ENCODE measurements around the gene NRBF2.
"Not testable (repeated sequence)": the region's sequence is repeated elsewhere in the genome, so short reads cannot be mapped to it uniquely, and the experiment has no call there.

Gene NRBF2

DNA sequence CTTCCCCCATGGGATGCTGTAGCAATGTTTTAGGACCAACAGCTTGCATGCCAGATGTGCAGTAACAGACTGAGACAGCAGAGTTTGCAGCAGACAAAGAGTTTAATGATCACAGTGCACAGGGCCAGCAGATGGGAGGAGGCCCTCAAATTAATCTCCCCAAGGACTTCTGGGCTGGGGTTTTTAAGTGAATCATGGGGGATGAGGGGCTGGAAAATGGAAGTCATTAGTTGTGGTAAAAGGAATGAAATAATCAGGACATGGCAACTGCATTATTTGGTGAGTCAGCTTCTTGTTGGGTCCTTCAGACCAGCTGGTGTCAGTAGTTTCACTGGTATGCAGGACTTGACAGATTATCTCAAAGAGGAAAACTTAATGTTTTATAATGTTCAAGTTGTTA, 12.6 kb upstream of the NRBF2 start:
- no peak for DNase-seq

DNA sequence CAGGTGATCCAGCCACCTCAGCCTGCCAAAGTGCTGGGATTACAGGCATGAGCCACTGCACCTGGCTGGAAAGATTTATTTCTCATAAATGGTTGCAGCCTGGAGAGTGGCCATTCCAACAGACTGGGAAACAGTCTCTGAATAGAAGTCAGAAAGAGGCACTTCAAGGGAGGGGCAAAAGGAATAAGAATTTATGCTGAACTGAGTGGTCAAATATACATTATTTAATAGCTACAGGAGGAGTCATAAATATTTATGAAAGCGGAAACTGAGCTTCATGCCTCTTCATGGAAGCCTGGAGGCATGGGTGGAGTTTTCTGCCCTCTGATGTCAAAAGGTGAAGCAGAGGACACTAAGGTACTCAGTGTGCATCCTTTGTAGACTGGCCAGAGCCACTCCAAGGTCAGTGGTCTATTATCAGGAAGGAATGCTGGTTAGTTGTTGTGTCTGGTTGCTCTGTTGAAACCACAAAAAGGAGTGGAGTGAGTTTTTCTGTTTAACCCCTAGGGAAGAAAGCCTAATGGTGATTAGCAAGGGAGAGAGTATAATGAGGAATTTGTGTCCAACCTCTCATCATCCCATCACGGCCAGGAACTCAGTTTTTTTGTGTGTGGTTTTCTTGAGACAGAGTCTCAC, 9.3 kb upstream of the NRBF2 start:
- DNase-seq: no peak

DNA sequence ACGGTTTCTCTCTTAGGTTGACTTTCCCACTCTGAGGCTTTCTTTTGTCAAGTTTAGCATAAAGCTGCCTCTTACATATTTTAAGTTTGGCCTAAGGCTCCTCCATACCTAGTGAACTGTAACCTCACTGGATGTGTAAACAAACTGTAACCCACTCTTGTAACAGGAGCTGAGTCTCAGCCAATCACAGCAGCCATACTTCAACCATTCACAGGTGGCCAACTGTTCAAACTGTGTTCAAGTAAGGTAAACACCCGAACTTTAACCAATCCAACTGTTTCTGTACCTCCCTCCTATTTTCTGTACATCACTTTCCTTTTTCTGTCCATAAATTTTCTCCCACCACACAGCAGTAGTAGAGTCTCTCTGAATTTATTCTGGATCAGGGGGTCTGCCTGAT, 7.7 kb upstream of the NRBF2 start:
- no peak for DNase-seq

DNA sequence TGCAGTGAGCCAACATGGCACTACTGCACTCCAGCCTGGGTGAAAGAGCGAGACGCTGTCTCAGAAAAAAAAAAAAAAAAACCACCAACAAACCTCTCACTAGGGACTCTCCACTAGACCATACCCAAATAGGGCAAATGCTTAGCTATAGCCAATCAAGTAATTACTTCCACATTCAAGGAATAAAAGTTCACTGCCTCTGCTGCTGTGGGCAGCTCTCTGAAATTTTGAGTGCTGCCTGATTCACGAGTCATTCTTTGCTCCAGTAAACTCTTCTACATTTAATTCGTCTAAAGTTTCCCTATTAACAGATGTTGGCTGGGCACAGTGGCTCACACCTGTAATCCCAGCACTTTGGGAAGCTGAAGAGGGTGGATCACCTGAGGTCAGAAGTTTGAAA, 4.7 kb upstream of the NRBF2 start:
- DNase-seq: no peak

DNA sequence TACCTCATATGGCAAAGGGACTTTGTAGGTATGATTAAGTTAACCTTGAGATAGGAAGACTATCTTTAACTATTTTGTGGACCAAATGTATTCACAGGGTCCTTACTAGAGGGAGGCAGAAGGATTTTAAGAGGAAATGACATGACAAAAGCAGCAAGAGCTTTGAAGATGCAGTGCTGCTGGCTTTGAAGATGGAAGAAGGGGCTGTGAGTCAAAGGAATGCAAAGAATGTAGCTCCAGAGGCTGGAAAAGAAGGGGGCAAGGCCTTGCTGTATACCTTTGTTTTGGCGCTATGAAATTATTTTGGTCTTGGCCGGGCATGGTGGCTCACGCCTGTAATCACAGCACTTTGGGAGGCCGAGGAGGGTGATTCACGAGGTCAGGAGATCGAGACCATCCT, 3.2 kb upstream of the NRBF2 start:
- DNase-seq: no peak

DNA sequence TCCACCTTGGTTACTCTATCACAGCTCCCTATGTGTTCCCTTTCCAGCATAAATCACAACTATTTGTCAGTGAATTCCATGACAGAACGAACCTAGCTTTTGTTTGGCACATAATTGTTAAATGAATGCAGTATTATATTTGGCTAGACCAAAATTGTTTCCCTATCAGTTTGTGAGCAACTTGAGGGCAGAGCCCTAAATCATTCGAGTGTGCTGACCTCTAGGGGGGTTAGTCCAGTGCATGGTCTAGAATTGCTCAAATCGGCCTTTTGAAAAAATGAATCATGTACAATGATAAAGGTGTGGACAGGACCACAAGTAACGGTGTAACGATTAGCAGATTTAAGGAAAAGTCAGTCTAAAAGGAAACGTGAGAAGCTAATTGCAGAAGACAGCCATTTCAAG, 475 bp upstream of the NRBF2 start:
- no peak for DNase-seq

DNA sequence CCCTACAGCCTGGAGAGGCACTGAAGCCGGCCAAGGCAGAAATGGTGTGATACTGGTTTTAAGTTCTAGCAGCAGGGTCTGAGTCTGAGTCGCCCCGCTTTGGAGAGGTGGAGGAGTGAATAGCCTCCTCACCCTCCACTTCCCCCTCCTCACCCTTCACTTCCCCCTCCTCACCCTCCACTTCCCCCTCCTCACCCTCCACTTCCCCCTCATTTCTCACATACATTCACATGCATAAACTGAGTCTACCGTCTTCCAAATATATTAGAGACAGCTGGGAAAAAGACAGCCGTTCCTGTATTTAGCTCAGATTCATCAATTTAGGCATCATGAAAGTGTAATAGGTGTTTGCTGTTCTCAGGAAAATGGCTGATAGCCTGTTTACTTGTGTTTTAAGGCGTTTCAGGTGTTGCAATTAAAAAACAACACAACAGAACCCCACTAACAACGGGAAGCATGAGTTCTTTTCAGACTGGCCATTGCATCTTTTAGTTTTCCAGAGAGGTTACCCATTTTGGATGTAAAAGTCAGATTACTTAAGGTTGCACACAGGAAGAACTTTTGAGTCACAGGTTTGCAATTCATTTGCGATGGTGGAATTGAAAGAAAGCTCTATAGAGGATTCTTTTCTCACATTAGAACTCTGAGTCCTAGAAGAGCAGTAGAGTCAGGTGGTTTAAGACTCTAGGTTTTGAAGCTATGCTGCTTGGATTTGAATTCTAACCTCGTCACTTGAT, 861 bp downstream of the NRBF2 start:
- peak; percentile 10 for DNase-seq

DNA sequence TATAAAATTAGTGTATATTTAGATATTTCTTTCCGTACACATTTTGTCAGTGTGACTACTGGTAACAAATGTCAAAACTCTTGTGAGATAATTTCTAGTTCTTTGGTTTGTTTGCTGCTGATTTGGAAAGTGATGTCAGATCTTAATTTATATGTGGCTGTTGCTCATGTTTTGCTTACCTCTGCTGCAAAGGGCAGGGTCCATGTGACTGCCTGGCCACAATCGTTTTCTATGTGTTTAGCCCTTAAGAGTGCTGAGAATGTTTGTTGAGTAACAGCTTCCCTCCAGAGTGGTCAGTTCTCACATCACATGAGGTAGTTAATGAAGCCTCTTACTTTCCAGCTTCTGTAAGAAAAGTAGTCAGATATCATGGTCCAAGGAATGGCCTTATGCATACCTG, 4.2 kb downstream of the NRBF2 start:
- DNase-seq: no peak

DNA sequence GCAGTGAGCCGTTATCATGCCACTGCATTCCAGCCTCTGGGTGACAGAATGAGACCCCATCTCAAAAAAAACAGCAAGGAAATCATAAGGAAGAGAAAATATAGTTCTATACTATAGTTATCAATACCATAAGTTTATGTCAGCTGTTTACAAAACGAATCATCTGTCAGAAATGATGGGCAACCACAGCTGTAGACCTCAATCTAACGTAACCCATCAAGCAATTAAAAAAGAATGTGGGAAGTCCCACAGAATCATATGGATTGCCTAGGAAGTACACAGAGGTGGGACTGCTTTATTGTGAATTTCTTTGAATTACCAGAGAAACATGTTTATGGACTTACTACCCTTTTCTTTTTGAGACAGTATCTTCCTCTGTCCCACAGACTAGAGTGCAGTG, 6.9 kb downstream of the NRBF2 start:
- no peak for DNase-seq

DNA sequence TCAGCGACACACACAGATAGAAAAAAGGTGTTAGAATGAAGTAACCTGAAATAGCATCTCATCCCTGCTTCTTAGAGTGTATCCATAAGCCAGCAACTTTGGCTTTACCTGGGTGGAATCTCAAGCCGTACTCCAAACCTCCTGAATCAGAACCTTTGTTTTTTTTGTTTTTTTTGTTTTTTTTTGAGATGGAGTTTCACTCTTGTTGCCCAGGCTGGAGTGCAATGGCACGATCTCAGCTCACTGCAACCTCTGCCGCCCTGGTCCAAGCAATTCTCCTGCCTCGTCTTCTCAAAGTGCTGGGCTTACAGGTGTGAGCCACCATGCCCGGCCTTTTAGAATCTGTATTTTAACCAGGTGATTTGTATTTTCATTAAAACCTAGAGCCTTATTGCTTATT, 9.0 kb downstream of the NRBF2 start:
- no peak for DNase-seq

DNA sequence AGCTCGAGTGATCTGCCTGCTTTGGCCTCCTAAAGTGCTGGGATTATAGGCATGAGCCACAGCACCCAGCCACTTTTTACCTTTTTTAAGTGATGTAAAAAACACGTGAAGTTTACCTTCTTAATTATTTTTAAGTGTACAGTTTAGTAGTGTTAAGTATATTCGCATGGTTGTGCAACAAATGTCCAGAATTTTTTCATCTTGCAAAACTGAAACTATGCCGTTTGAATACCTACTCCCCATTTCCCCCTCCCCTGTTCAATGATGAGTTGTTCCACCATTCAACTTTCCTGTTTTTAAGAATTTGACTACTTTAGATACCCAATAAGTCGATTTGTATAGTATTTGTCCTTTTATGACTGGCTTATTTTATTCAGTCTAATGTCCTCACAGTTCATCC, 10.9 kb downstream of the NRBF2 start:
- DNase-seq: no peak

DNA sequence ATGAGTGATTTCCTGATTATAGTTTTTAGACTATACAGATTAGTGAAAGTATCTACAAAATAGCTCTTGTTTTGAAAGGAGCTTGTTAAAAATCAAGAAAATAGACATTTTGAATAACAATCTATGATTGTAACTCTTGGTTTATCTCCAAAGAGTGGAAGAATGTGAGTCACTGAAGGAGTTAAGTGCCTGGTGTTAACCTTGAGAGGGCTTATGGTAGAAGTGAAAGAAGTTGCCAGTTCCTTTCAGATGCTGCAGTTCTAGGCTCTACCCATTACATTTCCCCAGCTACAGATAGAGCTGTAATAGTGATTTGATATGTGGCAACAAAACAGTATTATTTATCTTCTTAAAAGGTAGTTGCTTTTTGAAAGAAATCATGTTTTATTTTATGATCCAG, 12.7 kb downstream of the NRBF2 start:
- DNase-seq: no peak

DNA sequence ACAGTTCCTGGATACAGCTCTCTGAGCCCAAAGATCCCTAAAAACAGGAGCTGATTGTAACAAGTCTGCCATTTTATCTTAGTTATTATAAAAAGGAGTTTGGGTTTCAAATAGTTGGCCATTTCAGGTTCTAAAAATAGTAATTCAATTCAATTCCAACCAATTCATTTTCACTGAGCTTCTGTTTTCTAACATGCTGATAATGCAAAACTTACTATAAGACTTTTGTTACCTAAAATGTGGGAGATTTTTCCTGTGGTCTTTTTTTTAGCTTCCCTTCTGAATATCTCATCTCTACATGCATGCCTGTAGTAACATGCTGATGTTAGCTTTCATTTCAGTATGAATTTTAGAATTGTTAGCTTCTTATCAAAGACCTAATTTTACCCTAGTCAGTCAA, 13.4 kb downstream of the NRBF2 start:
- DNase-seq: no peak

DNA sequence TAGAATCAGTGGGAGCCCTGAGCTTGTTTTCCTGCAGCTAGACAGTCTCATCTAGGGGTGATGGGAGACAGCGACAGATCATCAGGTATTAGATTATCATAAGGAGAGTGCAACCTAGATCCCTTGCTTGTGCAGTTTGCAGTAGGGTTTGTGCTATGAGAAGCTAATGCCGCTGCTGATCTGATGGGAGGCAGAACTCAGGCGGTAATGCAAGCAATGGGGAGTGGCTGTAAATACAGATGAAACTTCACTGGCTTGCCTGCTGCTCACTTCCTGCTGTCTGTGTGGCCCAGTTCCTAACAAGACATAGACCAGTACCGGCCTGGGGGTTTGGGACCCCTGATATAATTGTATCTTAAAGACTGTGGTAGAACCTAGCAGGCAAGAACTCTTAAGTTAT, 17.6 kb downstream of the NRBF2 start:
- DNase-seq: no peak

DNA sequence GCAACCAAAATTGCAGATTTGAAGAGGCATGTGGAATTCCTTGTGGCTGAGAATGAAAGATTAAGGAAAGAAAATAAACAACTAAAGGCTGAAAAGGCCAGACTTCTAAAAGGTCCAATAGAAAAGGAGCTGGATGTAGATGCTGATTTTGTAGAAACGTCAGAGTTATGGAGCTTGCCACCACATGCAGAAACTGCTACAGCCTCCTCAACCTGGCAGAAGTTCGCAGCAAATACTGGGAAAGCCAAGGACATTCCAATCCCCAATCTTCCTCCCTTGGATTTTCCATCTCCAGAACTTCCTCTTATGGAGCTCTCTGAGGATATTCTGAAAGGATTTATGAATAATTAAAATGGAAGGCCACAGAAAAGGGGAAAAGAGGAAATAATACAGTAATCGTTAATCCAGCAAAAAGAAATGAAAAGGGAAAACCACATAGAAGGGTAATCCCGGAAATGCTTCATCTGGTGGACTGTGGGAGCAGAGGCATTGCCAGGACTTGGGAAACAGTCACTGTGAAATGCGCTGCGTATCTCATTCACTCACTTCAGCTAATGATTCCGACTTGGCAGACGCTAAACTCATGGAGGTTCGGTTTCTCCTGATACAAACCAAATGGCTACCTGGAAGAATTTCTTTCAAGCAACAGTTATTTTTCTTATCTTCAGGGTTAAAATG, 20.9 kb downstream of the NRBF2 start:
- not testable (repeated sequence) for DNase-seq

DNA sequence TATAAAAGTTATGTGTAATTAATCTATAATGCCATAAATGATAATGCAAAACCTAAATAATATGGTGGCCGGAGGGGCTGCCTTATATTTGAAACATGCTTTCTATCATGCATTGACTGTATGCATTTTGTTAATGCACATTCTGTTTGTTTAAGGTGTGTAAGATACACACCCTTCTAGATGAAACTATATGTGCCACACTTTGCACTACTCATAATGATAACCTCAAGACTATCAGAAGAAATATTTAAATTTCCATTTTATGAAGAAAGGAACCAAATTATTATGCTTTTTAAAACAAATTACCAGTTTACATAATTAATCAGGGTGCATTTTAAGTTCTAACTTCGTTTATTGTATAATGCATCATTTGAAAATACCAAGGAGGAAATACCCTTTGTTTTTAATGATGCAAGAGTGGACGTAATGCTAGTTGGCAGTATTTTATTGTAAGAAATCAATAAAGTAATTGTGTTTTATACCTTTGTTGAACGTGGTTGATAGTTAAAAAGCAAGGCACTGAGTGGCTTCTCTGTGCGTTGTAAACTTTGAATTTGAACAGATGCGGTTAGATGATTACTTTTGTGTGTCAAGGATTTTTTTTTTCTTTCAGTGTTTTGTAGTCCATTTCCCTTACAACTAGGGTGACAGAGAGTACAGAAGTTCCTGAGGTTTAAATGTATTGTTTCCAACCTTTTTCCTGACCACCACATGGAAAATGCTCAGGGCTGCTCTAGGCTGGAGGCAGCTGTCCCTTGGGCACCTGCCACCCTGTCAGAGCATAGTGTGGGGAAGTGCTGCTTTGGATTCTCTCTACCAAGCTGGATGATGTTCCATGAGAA, 21.6 kb downstream of the NRBF2 start:
- no peak for DNase-seq

DNA sequence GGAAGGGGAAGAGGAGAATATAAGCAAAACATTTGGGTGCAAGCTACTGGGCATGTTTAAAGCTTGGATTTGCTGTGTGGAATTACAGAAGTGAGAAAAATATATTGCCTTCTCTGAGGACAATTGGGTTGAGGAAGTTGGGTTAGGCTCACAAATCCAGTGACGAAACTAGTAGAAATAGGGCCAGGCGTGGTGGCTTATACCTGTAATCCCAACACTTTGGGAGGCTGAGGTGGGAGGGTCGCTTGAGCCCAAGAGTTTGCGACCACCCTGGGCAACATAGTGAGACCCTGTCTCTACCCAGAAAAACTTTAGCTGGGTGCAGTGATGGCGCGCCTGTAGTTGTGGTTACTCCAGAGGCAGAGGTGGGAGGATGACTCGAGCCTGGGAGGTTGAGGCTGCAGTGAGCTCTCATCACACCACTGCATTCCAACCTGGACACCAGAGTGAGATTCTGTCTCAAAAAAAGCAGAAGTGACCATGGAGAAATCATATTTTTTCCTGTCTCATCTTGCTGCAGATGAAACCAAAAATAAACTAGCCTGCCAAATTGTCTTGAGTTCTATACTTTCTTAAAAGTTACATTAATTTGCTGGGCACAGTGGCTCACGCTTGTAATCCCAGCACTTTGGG, 22.4 kb downstream of the NRBF2 start:
- no peak for DNase-seq

DNA sequence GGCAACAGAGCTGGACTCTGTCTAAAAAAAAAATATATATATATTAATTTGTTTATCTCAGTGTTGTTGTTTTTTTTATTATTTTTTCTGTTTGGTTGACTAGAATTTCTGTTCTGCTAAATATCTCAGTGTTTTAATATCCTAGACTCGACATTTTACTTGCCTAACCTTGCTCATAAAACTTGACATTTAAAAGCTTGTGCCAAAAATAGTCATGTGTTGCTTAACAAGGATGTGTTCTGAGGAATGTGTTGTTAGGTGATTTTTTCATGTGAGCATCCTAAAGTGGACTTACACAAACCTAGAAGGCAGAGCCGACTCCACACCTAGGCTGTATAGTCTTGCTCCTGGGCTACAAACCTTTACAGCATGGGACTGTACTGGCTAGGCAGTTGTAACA, 23.1 kb downstream of the NRBF2 start:
- DNase-seq: no peak

DNA sequence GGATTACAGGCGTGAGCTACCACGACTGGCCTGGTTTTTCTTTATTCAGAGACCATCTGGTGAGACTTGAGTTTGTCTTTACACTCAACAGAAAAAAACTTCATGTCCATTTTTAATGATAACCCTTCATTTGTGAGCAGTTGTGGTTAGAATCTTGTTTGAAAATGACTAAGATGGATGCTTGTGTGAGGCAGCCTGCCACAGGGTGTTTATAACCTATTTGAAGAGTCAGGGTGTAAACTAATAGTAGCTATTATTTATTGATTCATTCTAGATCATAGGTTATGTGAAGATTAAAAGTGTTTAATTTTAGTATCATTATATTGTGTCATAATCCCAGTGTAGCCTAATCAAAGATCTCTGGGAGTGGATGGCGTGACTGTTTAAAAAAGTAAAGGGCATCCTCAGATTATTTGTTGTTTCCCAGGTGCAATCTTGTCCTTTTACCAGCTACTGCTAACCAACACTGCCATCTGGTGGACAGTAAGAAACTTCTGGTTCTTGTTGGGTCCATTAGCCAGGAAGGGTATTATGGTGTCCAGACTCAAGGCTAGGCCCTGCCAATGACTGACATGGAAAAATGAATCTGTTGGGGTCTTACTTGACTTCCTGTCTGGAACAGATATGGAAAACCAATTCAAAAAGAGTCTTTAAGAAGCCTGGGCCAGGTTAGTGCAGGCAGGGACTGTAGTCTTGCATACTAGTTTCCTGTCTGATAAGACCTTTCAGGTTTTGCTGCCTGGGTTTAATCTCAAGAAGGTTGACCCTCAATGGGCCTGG, 24.9 kb downstream of the NRBF2 start:
- DNase-seq: peak; percentile 77

DNA sequence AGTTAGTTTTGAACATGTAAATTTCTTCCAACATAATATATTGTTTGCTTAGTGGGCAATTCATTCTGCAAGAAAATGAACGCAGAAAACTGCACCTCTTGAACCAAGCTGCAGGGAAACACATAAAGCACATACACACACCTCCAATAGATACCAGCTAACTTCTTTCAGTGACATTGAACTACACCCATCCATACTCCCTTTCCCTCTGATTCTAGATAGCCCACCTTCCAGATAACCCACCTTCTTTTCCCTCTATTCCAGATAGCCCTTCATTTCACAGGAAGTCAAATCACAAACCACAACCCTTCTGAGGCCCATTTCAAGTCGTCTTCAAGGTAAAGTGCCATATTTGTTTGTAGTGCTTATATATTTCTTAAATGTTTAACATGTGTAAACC, 28.5 kb downstream of the NRBF2 start:
- no peak for DNase-seq

DNA sequence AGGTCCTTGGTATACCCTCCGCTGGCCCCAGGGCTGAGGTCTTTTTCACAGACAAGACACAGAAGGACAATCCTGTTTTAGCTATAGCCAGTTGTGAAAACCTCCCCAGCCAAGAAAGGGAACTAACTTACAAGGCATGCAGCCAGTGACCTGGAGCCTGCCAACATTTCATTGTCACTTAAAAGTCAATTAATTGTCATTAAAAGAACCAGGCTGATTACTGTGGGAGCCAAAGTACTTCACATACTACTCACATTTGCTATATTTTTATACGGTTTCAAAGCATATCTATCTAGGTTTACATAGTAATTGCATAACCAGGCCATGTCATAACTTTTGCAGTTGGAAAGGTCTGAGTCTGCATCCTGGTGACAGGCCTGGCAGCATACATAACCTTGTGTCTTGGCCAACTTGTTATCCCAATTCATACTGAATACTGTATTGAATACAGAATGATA, 31.1 kb downstream of the NRBF2 start:
- no peak for DNase-seq

DNA sequence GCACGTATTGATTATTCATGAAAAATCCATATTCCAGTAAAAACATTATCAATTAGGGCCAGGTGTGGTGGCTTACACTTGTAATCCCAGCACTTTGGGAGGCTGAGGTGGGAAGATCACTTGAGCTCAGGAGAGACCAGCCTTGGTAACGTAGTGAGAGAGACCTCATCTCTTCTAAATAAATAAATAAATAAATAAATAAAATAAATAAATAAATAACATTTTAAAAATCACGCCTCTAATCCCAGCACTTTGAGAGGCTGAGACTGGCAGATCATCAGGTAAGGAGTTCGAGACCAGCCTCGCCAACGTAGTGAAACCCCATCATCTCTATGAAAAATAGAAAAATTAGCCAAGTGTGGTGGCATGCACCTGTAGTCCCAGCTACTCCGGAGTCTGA, 32.1 kb downstream of the NRBF2 start:
- DNase-seq: no peak

Measured in CD4-positive, alpha-beta T cell treated with Interleukin-17A for 1 hour (primary cell).